ENCODE measurements around the gene GNS.

Gene GNS

DNA sequence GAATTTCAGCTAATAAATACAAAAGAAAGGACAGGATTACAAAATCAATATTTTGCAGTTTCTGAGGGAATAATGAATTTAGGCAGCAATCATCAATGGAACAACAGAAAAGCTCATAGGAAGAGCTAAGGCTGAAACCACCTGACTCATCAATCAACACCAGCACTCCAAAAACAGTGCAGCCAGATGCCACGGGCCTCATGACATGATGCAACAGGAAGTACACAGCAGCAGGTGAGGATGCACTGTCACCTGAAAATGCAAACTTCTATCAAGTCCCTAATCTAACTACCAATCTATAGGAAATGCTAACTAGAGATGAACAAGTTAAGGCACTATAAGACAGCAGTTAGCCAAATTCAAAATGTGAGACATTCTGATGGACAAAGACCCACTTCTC, 21.7 kb downstream of the GNS start:
- FAIRE-seq, result no peak

DNA sequence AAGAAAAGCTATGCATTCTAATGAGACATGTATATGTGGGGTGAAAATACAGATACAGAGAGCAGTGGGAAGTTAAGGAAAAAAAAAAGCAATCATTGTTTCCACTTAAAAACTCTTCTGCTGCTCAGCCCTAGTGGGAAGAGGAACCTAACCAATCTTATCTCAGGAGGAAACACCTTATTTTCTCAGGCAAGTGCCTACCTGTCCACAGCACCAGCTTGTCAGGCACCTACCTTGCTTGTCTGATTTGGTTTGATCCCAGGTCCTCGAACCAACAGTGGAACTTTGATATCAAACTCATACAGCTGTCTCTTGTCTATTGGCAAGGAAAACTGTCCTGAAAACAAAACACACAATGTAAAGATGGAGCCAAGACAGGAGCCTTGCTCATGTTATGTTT, 22.4 kb downstream of the GNS start:
- no peak for FAIRE-seq
- TF ChIP-seq, protein P1, sequence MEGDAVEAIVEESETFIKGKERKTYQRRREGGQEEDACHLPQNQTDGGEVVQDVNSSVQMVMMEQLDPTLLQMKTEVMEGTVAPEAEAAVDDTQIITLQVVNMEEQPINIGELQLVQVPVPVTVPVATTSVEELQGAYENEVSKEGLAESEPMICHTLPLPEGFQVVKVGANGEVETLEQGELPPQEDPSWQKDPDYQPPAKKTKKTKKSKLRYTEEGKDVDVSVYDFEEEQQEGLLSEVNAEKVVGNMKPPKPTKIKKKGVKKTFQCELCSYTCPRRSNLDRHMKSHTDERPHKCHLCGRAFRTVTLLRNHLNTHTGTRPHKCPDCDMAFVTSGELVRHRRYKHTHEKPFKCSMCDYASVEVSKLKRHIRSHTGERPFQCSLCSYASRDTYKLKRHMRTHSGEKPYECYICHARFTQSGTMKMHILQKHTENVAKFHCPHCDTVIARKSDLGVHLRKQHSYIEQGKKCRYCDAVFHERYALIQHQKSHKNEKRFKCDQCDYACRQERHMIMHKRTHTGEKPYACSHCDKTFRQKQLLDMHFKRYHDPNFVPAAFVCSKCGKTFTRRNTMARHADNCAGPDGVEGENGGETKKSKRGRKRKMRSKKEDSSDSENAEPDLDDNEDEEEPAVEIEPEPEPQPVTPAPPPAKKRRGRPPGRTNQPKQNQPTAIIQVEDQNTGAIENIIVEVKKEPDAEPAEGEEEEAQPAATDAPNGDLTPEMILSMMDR (IDR thresholded peaks at IDR 0.05; ENCODE audit: insufficient read depth, missing control alignments), result no peak

More for the DNA sequence above, 21.7 kb downstream of the GNS start:
- no peak for DNase-seq (ENCODE audit: insufficient read length, low spot score)
- TF ChIP-seq, protein P1 (IDR thresholded peaks at IDR 0.05; ENCODE audit: insufficient read depth, missing control alignments), result no peak

DNA sequence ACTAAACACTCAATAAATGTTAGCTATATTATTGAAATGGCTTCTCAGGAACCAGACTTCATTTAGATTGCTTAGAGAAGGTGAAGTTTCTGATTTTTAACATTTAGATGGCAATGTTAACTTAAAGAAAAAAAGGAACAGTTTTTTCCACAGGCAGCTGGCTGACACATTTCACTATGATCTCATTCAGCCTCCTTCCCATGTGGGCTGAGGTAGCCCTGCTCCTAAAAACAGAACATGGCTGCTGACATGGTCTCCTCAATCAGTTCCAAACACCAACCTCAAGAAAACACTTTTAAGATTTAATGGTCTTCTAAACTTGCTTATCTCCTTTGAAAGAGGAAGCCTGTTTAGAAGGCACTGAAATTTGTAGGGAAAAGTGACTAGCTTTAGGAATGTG, 23.8 kb downstream of the GNS start:
- DNase-seq (ENCODE audit: insufficient read length, low spot score) (no peak), FAIRE-seq (no peak)
- TF ChIP-seq, protein P1 (IDR thresholded peaks at IDR 0.05; ENCODE audit: insufficient read depth, missing control alignments), result no peak

More for the DNA sequence above, 22.4 kb downstream of the GNS start:
- DNase-seq (ENCODE audit: insufficient read length, low spot score), result no peak

DNA sequence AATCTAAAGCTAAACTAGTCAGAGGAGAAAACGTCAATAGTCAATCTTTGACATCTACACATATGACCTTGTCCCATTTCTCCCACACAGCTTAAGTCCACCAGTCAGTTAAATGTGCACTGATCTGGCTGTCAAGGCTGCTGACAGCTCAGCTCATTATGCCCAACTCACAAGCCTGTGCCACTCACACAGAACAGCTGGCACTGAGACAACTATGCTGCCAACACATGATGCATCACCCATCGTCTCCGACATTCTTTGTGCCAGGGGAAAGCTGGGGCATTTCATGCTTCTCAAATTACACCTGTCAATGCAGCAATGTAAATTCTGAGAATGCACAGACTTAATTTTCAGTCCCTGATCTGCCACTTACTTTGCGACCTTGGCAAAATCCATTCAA, 25.3 kb downstream of the GNS start:
- no peak for FAIRE-seq

DNA sequence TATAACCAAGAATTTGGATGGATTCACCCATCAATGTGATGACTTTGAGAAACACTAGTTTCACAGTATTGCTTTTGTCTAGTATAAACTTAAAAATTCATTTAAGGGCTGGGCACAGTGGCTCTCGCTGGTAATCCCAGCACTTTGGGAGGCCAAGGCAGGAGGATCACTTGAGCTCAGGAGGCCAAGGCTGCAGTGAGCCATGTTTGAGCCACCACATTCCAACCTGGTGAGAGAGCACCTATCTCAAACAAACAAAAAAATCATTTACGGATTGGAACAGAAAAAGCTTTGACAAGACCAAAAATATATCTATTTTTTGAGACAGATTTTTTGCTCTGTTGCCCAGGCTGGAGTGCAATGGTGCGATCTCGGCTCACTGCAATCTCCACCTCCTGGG, 27.5 kb downstream of the GNS start:
- TF ChIP-seq, protein P1 (IDR thresholded peaks at IDR 0.05; ENCODE audit: insufficient read depth, missing control alignments), result no peak
- DNase-seq (ENCODE audit: insufficient read length, low spot score) (no peak), FAIRE-seq (no peak)

More for the DNA sequence above, 25.3 kb downstream of the GNS start:
- TF ChIP-seq, protein P1 (IDR thresholded peaks at IDR 0.05; ENCODE audit: insufficient read depth, missing control alignments), result no peak
- no peak for DNase-seq (ENCODE audit: insufficient read length, low spot score)

DNA sequence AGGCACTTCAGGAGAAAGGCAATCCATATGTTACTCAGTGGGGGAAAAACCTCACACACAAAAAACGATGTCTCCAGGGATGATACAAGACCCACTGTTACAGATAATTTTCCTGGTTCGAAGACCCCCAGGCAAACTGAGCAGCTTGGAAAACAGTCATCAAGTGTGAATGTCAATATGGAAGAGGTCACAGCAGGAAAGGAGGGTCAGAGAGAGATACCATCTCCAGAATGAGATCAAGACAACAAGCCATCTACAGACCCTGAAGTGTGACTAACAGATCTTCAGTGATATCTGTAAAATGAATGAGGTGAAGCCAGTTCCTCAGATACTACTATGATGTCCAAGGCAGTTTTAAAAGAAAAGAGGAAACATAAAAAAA, 28.6 kb downstream of the GNS start:
- DNase-seq (ENCODE audit: insufficient read length, low spot score), result no peak
- TF ChIP-seq, protein P1 (IDR thresholded peaks at IDR 0.05; ENCODE audit: insufficient read depth, missing control alignments), result no peak
- no peak for FAIRE-seq

DNA sequence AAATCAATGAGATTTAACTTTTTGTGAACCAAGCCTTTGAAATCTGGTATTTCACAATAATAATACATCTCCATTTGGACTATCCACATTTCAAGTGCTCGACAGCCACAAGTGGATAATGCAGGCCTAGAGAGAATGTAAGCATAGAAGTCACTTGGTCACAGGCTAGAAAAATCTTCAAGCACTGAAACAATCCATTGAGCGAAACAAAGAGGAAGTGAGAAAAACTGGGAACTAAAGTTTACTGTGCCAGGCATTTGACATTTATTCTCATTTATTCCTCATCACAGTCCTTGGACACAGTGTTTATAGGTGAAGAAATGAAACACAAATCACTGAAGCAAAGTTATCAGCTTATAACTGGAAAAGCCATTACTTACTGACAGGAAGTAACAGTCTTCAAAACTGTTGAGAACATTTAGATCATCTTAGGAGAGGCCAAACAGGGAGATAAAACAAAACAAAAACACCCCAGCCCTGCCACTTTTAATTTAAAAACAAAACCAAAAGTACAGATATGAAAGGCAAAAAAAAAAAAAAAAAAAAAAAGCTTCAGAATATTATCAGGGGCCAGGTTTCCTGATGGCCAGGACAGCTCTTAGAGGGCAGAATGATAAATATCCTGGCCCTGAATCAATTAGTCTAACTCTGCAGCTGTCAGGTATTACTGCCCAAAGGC, 29.2 kb downstream of the GNS start:
- DNase-seq (ENCODE audit: insufficient read length, low spot score) (no peak), FAIRE-seq (no peak)
- TF ChIP-seq, protein P1 (IDR thresholded peaks at IDR 0.05; ENCODE audit: insufficient read depth, missing control alignments), result no peak

All from D721Med (cell line).